Measurements from ENCODE around the gene POLR3H.

POLR3H gene

DNA sequence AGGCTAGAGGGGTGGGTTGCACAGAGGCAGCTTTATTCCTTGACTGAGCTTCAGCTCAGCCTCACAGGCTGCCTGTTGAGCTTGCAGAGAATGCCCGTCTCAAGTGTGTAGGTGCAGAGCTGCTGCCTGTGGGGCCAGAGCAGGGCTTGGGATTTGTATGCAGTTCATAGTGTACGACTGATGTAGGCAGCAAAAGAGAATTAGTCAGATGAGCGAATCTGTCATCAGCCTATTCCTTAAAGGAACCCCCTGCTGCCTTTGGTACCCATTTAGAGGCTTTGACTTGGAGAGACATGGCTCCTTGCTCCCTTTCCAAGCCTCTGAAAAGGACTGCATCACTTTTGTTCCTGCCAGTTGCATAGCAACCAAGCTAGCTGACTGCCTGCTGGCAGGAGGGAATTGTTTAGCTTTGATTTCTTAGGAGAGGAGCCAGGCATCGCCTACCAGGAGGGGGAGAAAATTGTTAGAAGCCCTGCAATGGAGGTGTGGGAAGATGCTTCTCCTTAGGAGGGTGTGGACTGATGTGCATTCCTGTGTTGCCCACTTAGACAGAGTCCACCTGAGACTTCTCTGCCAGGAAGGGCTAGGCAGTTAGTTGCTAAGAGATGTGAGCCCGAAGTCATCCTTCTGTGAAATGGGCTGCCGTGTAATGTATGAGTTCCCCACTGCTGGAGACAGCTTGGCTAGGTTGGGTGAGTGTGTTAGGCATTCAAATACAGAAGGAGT, 64.4 kb downstream of the POLR3H start:
- no peak for DNase-seq

DNA sequence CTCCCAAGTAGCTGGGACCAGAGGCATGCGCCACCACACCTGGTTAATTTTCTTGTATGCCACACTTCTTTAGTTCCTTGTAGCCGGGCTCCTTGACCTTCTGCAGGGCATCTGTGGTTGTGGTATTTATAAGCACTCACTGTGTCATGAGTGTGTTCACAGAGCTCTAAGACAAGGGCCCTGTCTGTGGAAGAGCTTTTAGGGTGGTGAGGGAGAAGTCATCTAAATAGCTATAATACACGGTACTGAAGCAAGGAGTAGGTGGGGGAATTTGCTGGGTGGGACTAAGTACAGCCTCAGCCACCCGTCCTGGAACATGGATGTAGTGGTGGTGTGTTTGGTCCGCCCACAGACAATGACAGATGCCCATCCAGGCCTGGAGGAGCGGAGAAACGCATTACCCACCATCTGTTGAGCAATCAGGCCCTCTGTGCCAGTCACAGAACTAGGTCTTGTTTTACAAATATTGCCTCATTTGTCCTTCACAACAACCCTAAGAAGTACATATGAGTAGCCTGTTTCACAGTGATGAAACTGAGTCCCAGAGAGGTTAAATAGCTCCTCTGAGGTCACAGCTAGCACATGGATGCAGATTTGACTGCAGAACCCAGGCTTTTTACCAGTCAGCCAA, 65.3 kb downstream of the POLR3H start:
- no peak for DNase-seq

DNA sequence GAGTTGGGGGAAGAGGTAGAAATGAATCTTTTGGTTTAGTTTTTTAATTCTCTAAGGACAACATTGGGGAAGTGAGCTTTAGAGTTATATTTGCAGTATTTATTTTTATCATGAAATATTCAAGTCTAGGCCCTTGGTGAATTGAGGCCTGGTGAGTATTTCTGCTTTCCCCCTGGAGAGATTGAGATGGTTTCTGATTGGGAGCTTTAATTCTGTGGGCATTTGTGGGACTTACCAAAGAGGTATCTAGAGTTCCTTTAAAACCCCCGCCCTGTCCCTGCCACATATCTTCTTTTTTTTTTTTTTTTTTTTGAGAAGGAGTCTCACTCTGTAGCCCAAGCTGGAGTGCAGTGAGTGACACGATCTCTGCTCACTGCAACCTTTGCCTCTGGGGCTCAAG, 65.8 kb downstream of the POLR3H start:
- no peak for DNase-seq
